Keratinocyte (primary cell): ENCODE data around the gene TNFRSF19. TPM values are rescaled to one million over a fixed set of nuclear protein-coding genes. Genes with fewer than 3 reads are reported as not detected.

Experiments
- DNase-seq: peaks from one replicate; pipeline ENCODE4 v3.0.0-alpha.2; 2011; ENCODE audit warnings: low read depth, missing footprints, low spot score
- FAIRE-seq: peaks from 2 replicates; lab custom pipeline; 2011; peaks lifted over from hg19 to GRCh38; lab: Jason Lieb, UNC
- H2AFZ ChIP-seq: 2 replicates; pipeline ENCODE4 v1.6.0; 2012; ENCODE audit warnings: low read length, control low read depth, inconsistent platforms; ENCODE audit not compliant: control insufficient read depth
- H3K27ac ChIP-seq: 2 replicates; pipeline ENCODE4 v1.5.1; 2011; ENCODE audit warnings: low read length; ENCODE audit not compliant: control insufficient read depth, insufficient read depth
- H3K27me3 ChIP-seq: 3 replicates; pipeline ENCODE4 v1.6.0; 2011; ENCODE audit warnings: low read length; ENCODE audit not compliant: control insufficient read depth, insufficient read depth; ENCODE audit errors: extremely low read depth
- H3K36me3 ChIP-seq, 2 experiments: 2 replicates in 1 of 2; 3 replicates in 1 of 2; pipeline ENCODE4 v1.5.1; 2011; ENCODE audit warnings: low read length in 2 of 2, mild to moderate bottlenecking in 1 of 2; ENCODE audit not compliant: control insufficient read depth in 2 of 2, insufficient read depth in 2 of 2; ENCODE audit errors: extremely low read depth in 1 of 2
- H3K4me1 ChIP-seq: 3 replicates; pipeline ENCODE4 v1.5.1; 2011; ENCODE audit warnings: low read length; ENCODE audit not compliant: control insufficient read depth, insufficient read depth; ENCODE audit errors: extremely low read depth
- H3K4me2 ChIP-seq: 3 replicates; pipeline ENCODE4 v1.6.0; 2011; ENCODE audit warnings: low read depth, low read length; ENCODE audit not compliant: control insufficient read depth, insufficient read depth; ENCODE audit errors: extremely low read depth
- H3K4me3 ChIP-seq, 3 experiments: fragments of 200-600 bp in 1 of 3; sonication (generic) in 1 of 3; 2 replicates in 2 of 3; 3 replicates in 1 of 3; pipeline ENCODE4 v1.5.1; 2011 to 2016; ENCODE audit warnings: low read length in 3 of 3, mild to moderate bottlenecking in 3 of 3, control low read depth in 2 of 3, inconsistent platforms in 1 of 3, low read depth in 1 of 3, mixed read lengths in 1 of 3, mixed run types in 1 of 3, moderate library complexity in 1 of 3; ENCODE audit not compliant: control insufficient read depth in 2 of 3, insufficient read depth in 2 of 3; ENCODE audit errors: extremely low read depth in 1 of 3
- H3K79me2 ChIP-seq: 2 replicates; pipeline ENCODE4 v1.6.0; 2012; ENCODE audit warnings: low read length; ENCODE audit not compliant: control insufficient read depth, insufficient read depth
- H3K9ac ChIP-seq: 3 replicates; pipeline ENCODE4 v1.6.0; 2011; ENCODE audit warnings: low read length; ENCODE audit not compliant: control insufficient read depth, insufficient read depth; ENCODE audit errors: extremely low read depth
- H3K9me1 ChIP-seq: 3 replicates; pipeline ENCODE4 v1.6.0; 2011; ENCODE audit warnings: low read length; ENCODE audit not compliant: control insufficient read depth, insufficient read depth; ENCODE audit errors: extremely low read depth
- H3K9me3 ChIP-seq: 2 replicates; pipeline ENCODE4 v1.5.1; 2012; ENCODE audit warnings: low read depth, low read length; ENCODE audit not compliant: control insufficient read depth
- H4K20me1 ChIP-seq: 3 replicates; pipeline ENCODE4 v1.6.0; 2011; ENCODE audit warnings: low read length; ENCODE audit not compliant: control insufficient read depth, insufficient read depth; ENCODE audit errors: extremely low read depth
- CTCF ChIP-seq, 3 experiments: IDR thresholded peaks in 1 of 3; conservative IDR thresholded peaks in 1 of 3; optimal IDR thresholded peaks in 1 of 3; 2 replicates in 2 of 3; 3 replicates in 1 of 3; pipeline versions ENCODE3 to v1.5.1; 2011; ENCODE audit warnings: low read length in 3 of 3, mild to moderate bottlenecking in 3 of 3, moderate library complexity in 2 of 3, control low read depth in 1 of 3, inconsistent platforms in 1 of 3; ENCODE audit not compliant: insufficient read depth in 2 of 3; ENCODE audit errors: extremely low read depth in 1 of 3
- EZH2 ChIP-seq: IDR thresholded peaks from one replicate; pipeline ENCODE4 v1.6.1; 2012; ENCODE audit warnings: inconsistent platforms, mild to moderate bottlenecking, low read length, moderate library complexity
- dilution Hi-C: fragments of 300-500 bp; cut with MboI; formaldehyde crosslinking; loops from one replicate; pipeline ENCODE4 v1.7.0; 2020; ENCODE audit warnings: low sequenced_read_pairs; ENCODE audit not compliant: extremely low pct_ligation_motif_present
- polyA plus RNA-seq, 5 experiments: library from polyadenylated mRNA; depleted of rRNA in 3 of 5; stranded (reverse) in 3 of 5; stranded (forward) in 1 of 5; unstranded in 1 of 5; fragments of >200 nt; gene quantifications; 1 replicate in 1 of 5; 2 replicates in 3 of 5; 3 replicates in 1 of 5; pipeline versions ENCODE4 v1.2.1 to v1.2.3, GENCODE V29; 2011 to 2012; ENCODE audit warnings: missing spikeins in 2 of 5, low read depth in 1 of 5, low replicate concordance in 1 of 5

The TNFRSF19 gene
- polyA plus RNA-seq, 1 donor (not counting 4 experiments of a cell fraction or from before 2014, with no cell fraction given) = 1.8 TPM

GRCh38 chr13:23531446-23531845 is 38.8 kb upstream of the TNFRSF19 start:
- H3K4me3 ChIP-seq = no peak overlapping the region
- DNase-seq (no peak), FAIRE-seq (no peak)
- H3K9ac ChIP-seq = no peak overlapping the region
- H3K27me3 ChIP-seq = no peaks in the 10 kb centered on the region
- no peak overlapping the region for H2AFZ ChIP-seq
- H3K4me1 ChIP-seq = peaks cover 2% of the 10 kb centered on the region
- no peak overlapping the region for H3K4me2 ChIP-seq
- H3K27ac ChIP-seq = no peak overlapping the region
- no peak for TF ChIP-seq EZH2
- no peak for TF ChIP-seq CTCF (optimal IDR thresholded peaks at IDR 0.05 in 1 of 3, IDR thresholded peaks at IDR 0.05 in 1 of 3, conservative IDR thresholded peaks at IDR 0.05 in 1 of 3; ENCODE audit: extremely low read depth in 1 of 3, insufficient read depth in 2 of 3, low read length in 3 of 3)
- no peaks in the 10 kb centered on the region for H3K79me2 ChIP-seq
- H3K9me1 ChIP-seq = no peaks in the 10 kb centered on the region
- dilution Hi-C loops = no loop called here
- no peaks in the 10 kb centered on the region for H4K20me1 ChIP-seq
- H3K36me3 ChIP-seq = no peaks in the 10 kb centered on the region
- H3K9me3 ChIP-seq = no peaks in the 10 kb centered on the region

- no peak for TF ChIP-seq CTCF (optimal IDR thresholded peaks at IDR 0.05 in 1 of 3, IDR thresholded peaks at IDR 0.05 in 1 of 3, conservative IDR thresholded peaks at IDR 0.05 in 1 of 3; ENCODE audit: extremely low read depth in 1 of 3, insufficient read depth in 2 of 3, low read length in 3 of 3)
- Histone ChIP-seq H3K9me3 (no peaks in the 10 kb centered on the region), H3K36me3 (no peaks in the 10 kb centered on the region), H3K9ac (no peak overlapping the region), H3K27me3 (no peaks in the 10 kb centered on the region), H3K9me1 (no peaks in the 10 kb centered on the region), H3K4me3 (no peak overlapping the region), H3K4me2 (no peak overlapping the region), H3K4me1 (peaks cover 2% of the 10 kb centered on the region), H3K79me2 (no peaks in the 10 kb centered on the region), H4K20me1 (no peaks in the 10 kb centered on the region), H3K27ac (no peak overlapping the region), H2AFZ (no peak overlapping the region)
- DNase-seq = no peak
- dilution Hi-C loops = no loop called here
- FAIRE-seq = no peak
Measured at GRCh38 chr13:23534090-23534489, 36.1 kb upstream of the TNFRSF19 start.
